ENCODE results near the gene CHD8. TPM values are rescaled to one million over a fixed set of nuclear protein-coding genes. Genes with fewer than 3 reads are reported as not detected.

Gene CHD8
- total and polyA plus RNA-seq, 2 of the 13 experiments (the other 11 are each of a cell fraction or from before 2014, with no cell fraction given), result 35.1 to 79.6 TPM

DNA sequence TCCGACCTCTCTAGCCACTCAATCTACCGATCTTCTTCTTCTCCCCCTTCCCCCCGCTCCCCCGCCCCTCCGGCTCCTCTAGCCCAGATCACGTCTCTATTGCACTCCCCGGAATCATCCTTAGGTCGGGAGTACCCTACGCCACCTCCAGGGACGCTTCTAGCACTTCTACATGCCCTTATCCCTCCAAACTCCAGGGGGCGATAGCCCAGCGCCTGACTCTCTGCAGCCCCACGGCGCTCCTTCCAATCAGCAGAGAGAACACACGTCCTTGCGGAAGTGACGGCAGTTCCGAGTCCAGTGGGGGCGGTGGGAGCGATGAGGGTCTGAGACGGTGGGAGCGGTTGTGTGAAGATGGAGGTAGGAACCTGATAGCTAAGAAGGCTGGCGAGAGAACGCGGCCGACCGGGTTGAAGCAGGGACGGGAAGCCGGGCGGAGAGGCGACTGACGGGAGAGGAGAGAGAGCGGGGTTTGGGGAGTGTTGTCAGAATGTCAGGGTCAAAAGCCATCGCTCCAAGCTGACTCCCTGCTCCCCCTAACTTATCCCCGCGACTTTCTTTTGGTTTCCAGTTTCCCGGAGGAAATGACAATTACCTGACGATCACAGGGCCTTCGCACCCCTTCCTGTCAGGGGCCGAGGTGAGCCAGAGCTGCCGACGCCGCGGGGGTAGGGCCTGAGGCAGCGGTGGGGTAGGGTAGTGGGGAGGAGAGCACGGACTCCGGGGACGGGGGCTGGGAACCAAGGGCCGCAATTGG lies 21.2 kb upstream of the CHD8 start, which contains the start of the genes RAB2B and TOX4 (continued):
- TF ChIP-seq, protein P1, sequence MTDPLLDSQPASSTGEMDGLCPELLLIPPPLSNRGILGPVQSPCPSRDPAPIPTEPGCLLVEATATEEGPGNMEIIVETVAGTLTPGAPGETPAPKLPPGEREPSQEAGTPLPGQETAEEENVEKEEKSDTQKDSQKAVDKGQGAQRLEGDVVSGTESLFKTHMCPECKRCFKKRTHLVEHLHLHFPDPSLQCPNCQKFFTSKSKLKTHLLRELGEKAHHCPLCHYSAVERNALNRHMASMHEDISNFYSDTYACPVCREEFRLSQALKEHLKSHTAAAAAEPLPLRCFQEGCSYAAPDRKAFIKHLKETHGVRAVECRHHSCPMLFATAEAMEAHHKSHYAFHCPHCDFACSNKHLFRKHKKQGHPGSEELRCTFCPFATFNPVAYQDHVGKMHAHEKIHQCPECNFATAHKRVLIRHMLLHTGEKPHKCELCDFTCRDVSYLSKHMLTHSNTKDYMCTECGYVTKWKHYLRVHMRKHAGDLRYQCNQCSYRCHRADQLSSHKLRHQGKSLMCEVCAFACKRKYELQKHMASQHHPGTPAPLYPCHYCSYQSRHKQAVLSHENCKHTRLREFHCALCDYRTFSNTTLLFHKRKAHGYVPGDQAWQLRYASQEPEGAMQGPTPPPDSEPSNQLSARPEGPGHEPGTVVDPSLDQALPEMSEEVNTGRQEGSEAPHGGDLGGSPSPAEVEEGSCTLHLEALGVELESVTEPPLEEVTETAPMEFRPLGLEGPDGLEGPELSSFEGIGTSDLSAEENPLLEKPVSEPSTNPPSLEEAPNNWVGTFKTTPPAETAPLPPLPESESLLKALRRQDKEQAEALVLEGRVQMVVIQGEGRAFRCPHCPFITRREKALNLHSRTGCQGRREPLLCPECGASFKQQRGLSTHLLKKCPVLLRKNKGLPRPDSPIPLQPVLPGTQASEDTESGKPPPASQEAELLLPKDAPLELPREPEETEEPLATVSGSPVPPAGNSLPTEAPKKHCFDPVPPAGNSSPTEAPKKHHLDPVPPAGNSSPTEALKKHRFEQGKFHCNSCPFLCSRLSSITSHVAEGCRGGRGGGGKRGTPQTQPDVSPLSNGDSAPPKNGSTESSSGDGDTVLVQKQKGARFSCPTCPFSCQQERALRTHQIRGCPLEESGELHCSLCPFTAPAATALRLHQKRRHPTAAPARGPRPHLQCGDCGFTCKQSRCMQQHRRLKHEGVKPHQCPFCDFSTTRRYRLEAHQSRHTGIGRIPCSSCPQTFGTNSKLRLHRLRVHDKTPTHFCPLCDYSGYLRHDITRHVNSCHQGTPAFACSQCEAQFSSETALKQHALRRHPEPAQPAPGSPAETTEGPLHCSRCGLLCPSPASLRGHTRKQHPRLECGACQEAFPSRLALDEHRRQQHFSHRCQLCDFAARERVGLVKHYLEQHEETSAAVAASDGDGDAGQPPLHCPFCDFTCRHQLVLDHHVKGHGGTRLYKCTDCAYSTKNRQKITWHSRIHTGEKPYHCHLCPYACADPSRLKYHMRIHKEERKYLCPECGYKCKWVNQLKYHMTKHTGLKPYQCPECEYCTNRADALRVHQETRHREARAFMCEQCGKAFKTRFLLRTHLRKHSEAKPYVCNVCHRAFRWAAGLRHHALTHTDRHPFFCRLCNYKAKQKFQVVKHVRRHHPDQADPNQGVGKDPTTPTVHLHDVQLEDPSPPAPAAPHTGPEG (CRISPR knock-in tag; IDR thresholded peaks at IDR 0.05), result peak; percentile 60; the same call in 1 of the 2 replicates
- TF ChIP-seq ZNF543 (CRISPR knock-in tag; IDR thresholded peaks at IDR 0.05) (peak; percentile 88; the same call in 1 of the 2 replicates), MATR3 (CRISPR knock-in tag; IDR thresholded peaks at IDR 0.05) (no peak), MNT (IDR thresholded peaks at IDR 0.05) (peak; percentile 59), ZNF510 (CRISPR knock-in tag; IDR thresholded peaks at IDR 0.05; ENCODE audit: low read depth) (peak; percentile 61; the same call in 1 of the 2 replicates), PCBP1 (IDR thresholded peaks at IDR 0.05; ENCODE audit: borderline replicate concordance, low read depth, low read length) (peak; percentile 93; the same call in 1 of the 2 replicates), RARA (CRISPR knock-in tag; IDR thresholded peaks at IDR 0.05) (peak; percentile 47), PREB (CRISPR knock-in tag; IDR thresholded peaks at IDR 0.05) (peak; percentile 19; the same call in 1 of the 2 replicates), HMGXB4 (CRISPR knock-in tag; IDR thresholded peaks at IDR 0.05; ENCODE audit: borderline replicate concordance in 1 of 2, low read depth in 1 of 2) (peak; percentile 86 to 97; a peak in 3 of 4 replicates)
- TF ChIP-seq, protein P2, sequence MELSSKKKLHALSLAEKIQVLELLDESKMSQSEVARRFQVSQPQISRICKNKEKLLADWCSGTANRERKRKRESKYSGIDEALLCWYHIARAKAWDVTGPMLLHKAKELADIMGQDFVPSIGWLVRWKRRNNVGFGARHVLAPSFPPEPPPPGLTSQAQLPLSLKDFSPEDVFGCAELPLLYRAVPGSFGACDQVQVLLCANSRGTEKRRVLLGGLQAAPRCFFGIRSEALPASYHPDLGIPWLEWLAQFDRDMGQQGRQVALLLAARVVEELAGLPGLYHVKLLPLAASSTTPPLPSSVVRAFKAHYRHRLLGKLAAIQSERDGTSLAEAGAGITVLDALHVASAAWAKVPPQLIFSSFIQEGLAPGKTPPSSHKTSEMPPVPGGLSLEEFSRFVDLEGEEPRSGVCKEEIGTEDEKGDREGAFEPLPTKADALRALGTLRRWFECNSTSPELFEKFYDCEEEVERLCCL (CRISPR knock-in tag; IDR thresholded peaks at IDR 0.05; ENCODE audit: borderline replicate concordance), result no peak
